ENCODE measurements around the gene COLEC11. TPM values are rescaled to one million over a fixed set of nuclear protein-coding genes. Genes with fewer than 3 reads are reported as not detected.

COLEC11 gene
- total RNA-seq, 1 donor from 2014 or later: 1.5 TPM

- DNase-seq (no peak), ATAC-seq (no peak)
- no peaks in the 10 kb centered on the region for H3K9me3 ChIP-seq
- H3K27ac ChIP-seq: no peak overlapping the region
- no peaks in the 10 kb centered on the region for H3K36me3 ChIP-seq
- H3K27me3 ChIP-seq: no peaks in the 10 kb centered on the region
- no peak overlapping the region for H3K4me3 ChIP-seq
- TF ChIP-seq, protein P1, sequence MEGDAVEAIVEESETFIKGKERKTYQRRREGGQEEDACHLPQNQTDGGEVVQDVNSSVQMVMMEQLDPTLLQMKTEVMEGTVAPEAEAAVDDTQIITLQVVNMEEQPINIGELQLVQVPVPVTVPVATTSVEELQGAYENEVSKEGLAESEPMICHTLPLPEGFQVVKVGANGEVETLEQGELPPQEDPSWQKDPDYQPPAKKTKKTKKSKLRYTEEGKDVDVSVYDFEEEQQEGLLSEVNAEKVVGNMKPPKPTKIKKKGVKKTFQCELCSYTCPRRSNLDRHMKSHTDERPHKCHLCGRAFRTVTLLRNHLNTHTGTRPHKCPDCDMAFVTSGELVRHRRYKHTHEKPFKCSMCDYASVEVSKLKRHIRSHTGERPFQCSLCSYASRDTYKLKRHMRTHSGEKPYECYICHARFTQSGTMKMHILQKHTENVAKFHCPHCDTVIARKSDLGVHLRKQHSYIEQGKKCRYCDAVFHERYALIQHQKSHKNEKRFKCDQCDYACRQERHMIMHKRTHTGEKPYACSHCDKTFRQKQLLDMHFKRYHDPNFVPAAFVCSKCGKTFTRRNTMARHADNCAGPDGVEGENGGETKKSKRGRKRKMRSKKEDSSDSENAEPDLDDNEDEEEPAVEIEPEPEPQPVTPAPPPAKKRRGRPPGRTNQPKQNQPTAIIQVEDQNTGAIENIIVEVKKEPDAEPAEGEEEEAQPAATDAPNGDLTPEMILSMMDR (IDR thresholded peaks at IDR 0.05): no peak
- intact Hi-C loops (cut with DNase I): no loop called here
- H3K4me1 ChIP-seq: no peaks in the 10 kb centered on the region
These were observed 49.3 kb downstream of the COLEC11 start for GRCh38 chr2:3644246-3644525.

- no peaks in the 10 kb centered on the region for H3K9me3 ChIP-seq
- H3K27me3 ChIP-seq: no peaks in the 10 kb centered on the region
- no peaks in the 10 kb centered on the region for H3K4me1 ChIP-seq
- peak; percentile 29 for DNase-seq
- no peak overlapping the region for H3K27ac ChIP-seq
- no peak overlapping the region for H3K4me3 ChIP-seq
- TF ChIP-seq, protein P1 (IDR thresholded peaks at IDR 0.05): no peak
- intact Hi-C loops (cut with DNase I): no loop called here
- ATAC-seq: no peak
- no peaks in the 10 kb centered on the region for H3K36me3 ChIP-seq
These were observed 50.1 kb downstream of the COLEC11 start for GRCh38 chr2:3644891-3645605.

GRCh38 chr2:3645745-3646389, 51.0 kb downstream of the COLEC11 start:
- TF ChIP-seq, protein P1 (IDR thresholded peaks at IDR 0.05): no peak

DNA sequence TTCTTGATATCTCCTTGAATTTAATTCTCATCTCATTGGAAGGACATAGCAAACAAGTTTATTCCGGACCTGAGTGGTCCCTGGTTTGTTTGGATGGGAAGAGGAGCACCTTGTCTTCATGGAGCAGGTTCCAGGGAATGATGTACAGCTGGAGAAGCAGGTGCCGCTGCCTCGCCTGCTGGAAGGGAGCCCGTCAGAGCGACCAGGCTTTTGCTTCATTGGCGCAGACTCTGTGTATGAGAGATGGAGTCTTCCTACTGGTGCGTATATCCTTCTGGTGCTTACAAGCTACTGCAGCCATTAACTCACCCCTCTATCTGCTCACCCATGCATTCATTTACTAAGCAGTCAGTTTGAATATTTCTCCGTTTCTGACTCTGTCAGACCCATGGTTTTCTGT, 51.5 kb downstream of the COLEC11 start:
- no peaks in the 10 kb centered on the region for H3K27me3 ChIP-seq
- no peak overlapping the region for H3K27ac ChIP-seq
- DNase-seq (peak; percentile 8), ATAC-seq (no peak)
- TF ChIP-seq, protein P1 (IDR thresholded peaks at IDR 0.05): no peak
- no peak overlapping the region for H3K4me3 ChIP-seq
- no peaks in the 10 kb centered on the region for H3K9me3 ChIP-seq
- no peaks in the 10 kb centered on the region for H3K36me3 ChIP-seq
- intact Hi-C loops (cut with DNase I): no loop called here
- H3K4me1 ChIP-seq: no peaks in the 10 kb centered on the region

More at GRCh38 chr2:3645745-3646389, 51.0 kb downstream of the COLEC11 start:
- H3K4me1 ChIP-seq: no peaks in the 10 kb centered on the region
- H3K9me3 ChIP-seq: no peaks in the 10 kb centered on the region
- no peaks in the 10 kb centered on the region for H3K36me3 ChIP-seq
- intact Hi-C loops (cut with DNase I): no loop called here
- no peak overlapping the region for H3K4me3 ChIP-seq
- H3K27me3 ChIP-seq: no peaks in the 10 kb centered on the region
- H3K27ac ChIP-seq: no peak overlapping the region
- no peak for ATAC-seq
- DNase-seq: peak; percentile 23

GRCh38 chr2:3647246-3647645, 52.3 kb downstream of the COLEC11 start:
- TF ChIP-seq, protein P1 (IDR thresholded peaks at IDR 0.05): no peak
- Histone ChIP-seq H3K27ac (no peak overlapping the region), H3K36me3 (no peaks in the 10 kb centered on the region), H3K27me3 (no peaks in the 10 kb centered on the region), H3K4me1 (peaks cover 5% of the 10 kb centered on the region), H3K9me3 (no peaks in the 10 kb centered on the region), H3K4me3 (no peak overlapping the region)
- intact Hi-C loops (cut with DNase I): no loop called here
- DNase-seq (no peak), ATAC-seq (no peak)
